Cortex of kidney (tissue), 1 donor: ENCODE data around the gene KIF25.

ENCODE experiments used
- DNase-seq: peaks from one replicate; lab custom pipeline; 2025; lab: John Stamatoyannopoulos, UW

KIF25 gene, protein sequence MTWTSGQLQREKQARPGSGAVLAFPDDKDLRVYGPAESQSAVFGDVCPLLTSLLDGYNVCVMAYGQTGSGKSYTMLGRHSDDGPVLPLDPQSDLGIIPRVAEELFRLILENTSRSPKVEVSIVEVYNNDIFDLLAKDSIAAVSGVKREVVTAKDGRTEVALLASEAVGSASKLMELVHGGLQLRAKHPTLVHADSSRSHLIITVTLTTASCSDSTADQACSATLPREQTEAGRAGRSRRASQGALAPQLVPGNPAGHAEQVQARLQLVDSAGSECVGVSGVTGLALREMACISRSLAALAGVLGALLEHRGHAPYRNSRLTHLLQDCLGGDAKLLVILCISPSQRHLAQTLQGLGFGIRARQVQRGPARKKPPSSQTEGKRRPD

DNA sequence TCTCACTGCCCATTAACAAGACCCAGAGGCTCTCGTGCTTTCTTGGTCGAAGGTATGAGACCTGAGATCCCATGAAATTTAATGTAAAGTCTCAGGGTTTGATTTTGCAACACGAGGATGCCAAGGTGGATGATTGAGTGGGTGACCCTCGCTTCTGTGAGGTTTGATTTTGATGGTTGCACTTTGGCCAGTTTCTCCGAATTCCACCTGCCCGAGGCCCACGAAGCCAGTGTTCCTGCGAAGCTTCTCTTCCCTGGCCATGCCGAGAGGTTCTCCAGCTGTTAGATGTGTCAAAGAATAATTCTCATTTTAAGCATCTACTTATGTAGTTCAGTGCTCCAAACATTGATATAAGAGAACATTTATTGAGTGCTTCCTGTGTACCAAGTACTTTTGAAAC lies at the start of gene KIF25:
Gene KIF25 (plus strand): TSS at position 30 of the 400 bp plus-strand sequence. CDS start 31,915 bp downstream, outside the sequence.
- no peak for DNase-seq

DNA sequence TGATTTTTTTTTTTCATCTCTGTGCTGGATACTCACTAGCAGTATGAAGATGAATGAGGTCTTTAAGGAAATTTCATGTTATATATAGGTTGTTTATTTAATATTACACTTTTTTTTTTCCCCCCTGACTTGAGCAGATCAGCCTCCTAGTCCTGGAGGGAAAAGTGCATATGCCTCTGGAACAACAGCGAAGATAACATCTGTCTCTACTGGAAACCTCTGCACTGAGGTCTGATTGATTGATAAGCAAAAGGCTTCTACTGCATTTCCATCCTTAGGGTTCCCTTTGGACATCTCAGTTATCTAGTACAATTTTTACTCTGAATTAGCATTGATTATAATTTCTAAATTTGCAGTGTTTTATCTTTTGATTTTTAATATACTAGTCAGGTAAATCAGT lies 49.8 kb upstream of the KIF25 start:
- no peak for DNase-seq

GRCh38 chr6:167948716-167949115 lies 48.8 kb upstream of the KIF25 start:
- no peak for DNase-seq

DNA sequence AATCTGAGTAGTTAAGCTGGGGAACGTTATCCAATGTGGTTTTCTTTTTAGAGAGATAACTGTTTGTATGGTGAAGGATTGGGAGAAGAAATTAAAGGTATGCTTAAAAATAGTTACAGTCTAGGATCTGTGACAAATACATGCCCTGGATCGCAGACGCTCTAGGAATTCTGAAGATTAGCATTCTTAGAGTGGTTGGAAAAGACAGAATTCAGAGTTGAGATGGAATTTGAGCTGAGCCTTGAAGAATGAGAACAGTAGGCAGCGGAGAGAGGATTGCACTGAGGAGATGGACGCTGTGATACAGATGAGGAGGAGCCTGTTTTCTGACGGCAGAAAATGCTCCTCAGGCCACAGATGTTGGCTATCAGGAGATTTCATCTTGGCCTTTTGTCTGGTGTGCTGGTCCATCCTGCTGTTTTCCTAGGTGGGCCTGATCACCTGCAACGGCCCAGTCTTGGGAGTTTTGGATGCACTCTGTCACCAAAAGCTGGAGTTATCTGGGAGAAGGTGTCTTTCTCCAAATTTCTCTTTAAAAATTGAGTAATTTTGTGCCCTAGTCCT lies 48.3 kb upstream of the KIF25 start:
- no peak for DNase-seq

GRCh38 chr6:167951781-167952511 lies 45.5 kb upstream of the KIF25 start:
- DNase-seq, result no peak

DNA sequence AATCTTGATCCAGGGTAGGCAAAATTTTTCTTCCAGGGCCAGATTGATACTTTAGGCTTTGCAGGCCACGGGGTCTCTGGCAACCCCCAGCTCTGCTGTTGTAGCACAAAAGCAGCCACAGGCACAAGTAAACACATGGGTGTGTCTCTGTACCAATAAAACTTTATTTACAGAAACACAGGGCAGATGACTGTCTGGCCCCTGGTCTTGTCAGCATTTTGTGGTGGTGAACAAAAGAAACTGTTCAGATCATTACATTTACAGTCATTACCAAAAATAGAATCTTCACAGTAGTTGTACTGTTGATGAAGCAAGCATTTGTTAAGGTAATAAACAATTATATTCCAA lies 45.0 kb upstream of the KIF25 start:
- DNase-seq, result no peak

DNA sequence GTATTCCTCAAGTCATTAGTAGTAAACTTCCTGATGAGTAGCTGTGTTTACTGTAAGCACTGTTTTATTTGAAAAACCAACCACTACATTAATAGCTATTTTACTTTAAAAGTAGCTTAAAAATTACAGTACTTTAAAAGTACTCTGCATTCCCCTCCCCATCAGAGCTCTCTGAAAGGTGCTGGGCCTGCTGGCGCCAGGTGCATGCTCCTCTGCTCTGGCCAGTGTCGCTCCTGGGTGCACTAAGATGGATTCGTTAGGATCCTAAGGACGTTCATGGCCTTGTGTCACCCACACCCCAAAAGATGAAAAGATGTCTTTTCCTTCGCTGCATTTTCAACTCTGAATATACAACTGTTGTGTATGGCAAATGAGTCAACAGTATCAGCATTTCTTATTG lies 43.9 kb upstream of the KIF25 start:
- no peak for DNase-seq

DNA sequence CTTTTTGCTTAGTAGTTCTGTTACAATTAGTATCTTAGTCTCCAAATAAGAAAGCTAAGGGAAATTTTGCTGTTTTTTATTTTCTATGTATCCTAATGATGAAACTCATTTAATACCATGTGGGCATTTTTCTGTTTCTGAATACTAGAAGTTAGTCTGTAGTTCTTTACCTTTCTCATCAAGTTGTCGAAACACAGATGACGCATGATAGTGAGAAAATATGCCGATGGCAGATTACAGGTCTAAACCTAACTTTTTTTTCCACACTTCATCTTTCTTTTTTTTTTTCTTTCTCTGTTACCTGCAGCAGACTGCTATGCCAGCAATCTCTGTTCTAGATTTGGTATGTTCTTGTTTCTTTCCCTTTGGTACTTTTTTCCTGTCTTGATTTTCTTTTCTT lies 43.3 kb upstream of the KIF25 start:
- DNase-seq, result no peak

DNA sequence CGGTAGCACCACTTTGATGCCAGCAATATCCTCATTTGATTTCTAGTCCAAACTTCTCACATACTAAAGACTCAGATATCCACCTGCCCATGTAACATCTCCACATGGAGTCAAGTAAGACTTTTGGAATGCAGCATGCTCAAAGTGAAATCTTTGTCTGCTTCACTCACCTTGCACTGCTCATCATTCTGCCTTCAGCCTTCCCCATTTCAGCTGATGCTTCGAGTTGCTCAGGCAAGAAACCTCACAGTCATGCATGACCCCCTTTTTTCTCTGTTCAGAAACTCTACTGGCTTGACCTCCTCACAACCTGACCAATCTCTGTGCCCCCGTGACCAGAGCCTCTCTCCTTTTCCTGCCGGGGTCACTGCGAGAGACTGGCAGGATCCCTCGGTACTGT lies 41.0 kb upstream of the KIF25 start:
- no peak for DNase-seq

- DNase-seq, result no peak
These were observed 40.4 kb upstream of the KIF25 start for GRCh38 chr6:167956983-167957492.

GRCh38 chr6:167957626-167958025 lies 39.8 kb upstream of the KIF25 start:
- DNase-seq, result no peak

- no peak for DNase-seq
These were observed 36.9 kb upstream of the KIF25 start for GRCh38 chr6:167960579-167960978.

GRCh38 chr6:167962711-167963110 lies 34.8 kb upstream of the KIF25 start:
- DNase-seq, result no peak

DNA sequence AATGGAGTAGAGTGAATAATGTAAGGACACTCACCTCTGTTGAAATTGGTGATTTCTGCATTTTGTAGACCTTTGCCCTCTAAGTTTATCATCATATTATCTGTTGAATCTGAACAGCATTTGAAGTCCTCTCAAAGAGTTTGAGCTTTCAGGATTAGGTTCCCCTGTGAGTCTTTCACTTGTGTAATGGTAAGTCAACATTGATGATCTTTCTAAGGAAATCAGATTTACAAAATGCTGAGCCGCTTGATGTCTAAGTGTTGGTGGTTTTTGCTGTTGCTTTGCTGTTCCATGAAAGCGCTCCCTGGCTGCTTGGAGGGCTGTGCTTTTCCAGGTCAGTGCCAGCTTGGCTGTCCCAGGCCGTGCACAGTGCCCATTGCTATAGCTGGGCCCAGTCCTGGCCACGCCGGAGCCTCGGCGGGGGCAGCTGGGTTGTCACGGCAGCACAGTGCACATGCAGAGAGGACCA lies 33.8 kb upstream of the KIF25 start:
- no peak for DNase-seq

- DNase-seq, result no peak
These were observed 31.6 kb upstream of the KIF25 start for GRCh38 chr6:167965592-167966539.

DNA sequence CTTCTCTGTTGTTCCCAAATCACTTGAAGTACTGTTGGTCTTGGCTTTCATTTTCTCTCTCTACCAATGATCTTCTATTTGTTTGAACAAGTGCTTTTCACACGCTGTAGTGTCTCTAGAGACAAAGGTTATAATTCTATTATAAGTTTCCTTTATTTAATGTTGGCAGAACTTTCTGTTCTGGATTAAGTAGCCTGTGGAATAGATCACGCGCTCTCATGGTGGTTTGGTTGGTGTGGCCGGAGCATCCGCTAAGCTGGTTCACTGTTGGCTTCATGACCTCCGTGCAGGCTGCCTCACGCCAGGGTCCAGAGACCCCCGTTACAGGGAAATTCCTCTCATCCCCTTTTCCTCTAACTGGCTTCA lies 30.9 kb upstream of the KIF25 start:
- no peak for DNase-seq

DNA sequence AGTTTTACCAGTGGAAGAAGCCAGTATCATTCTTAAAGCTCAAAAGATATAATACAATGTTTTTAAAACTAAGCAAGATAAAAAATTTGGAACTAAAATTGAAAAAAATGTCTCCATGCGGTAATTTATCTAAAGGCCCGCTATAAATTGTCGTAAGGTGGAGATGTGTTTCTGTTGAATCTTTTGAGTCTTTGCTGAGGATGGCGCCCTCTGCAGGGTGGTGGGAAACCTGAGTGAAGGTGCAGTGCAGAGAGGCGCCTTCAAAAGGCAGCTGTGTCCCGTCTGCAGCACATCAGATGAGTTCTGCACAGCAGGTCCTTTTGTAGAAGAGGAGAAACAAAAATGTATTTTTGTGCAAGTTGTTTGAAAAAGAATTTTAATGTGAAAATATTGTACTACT lies 29.4 kb upstream of the KIF25 start:
- DNase-seq, result no peak

- DNase-seq, result no peak
These were observed 27.2 kb upstream of the KIF25 start for GRCh38 chr6:167970230-167970629.

DNA sequence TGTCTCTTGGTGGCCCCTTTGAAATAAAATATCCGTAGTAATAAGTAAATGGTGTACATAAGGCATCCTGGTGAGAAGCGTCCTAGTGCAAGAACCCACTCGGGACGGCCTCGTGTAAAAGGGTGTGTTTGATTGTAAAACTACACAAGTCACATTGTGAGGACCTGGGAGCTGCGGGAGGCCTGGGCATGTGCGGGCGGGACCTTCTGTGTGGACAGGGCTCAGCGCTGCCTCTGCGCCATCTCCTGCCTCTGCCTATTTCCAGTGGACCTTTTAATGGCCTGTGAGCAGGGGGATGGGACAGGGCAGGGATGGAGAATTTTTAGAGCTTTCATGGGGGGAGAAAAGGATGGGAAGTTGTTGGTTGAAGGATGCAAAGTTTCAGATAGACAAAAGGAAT lies 25.3 kb upstream of the KIF25 start:
- no peak for DNase-seq

DNA sequence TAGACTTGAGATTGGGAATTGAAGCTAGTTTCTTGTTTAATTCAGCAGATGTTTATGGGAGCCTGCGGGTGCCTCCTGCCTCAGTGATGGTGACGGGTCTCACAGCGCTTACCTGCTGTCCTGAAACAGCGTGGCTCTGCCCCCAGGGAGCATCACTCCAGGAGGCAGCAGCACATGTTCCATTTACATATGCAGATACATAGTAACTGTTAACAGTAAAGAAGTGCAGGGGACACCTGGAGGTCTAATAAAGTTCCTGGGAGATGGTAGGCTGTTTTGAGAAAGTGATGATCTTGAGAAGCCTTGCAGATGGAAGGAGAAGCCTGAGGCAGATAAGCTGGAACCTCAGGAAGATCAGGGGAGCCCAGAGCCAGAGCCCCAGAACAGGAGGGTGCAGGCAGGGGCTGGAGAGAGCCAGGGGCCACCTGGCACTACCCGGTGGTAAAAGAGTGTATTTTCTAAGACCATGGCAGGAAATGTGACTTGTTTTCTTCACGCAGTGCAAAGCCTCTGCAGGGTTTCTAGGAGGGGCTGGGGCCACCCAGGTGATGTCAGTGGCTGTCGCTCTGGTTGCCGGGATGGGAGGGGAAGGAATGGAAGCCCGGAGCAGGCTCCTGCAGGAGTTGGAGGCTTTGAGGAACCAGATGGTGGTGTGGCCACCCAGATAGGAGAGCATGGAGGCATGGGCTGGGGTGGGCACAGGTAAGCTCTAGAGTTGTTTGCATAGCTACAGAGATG lies 24.2 kb upstream of the KIF25 start:
- DNase-seq, result no peak
